GM18505 (cell line): Measurements from ENCODE around the gene CEMP1.

Experiments used
- ATAC-seq: cut with Tn5 transposase; IDR thresholded peaks from one replicate; pipeline ENCODE4 v1.9.1; 2021; ENCODE audit not compliant: unreplicated experiment
- POLR2A ChIP-seq: IDR thresholded peaks from 4 replicates; pipeline ENCODE4 v1.6.1; 2011; ENCODE audit warnings: borderline replicate concordance; ENCODE audit not compliant: insufficient read depth, insufficient read length; ENCODE audit errors: extremely low read depth

The CEMP1 gene

DNA sequence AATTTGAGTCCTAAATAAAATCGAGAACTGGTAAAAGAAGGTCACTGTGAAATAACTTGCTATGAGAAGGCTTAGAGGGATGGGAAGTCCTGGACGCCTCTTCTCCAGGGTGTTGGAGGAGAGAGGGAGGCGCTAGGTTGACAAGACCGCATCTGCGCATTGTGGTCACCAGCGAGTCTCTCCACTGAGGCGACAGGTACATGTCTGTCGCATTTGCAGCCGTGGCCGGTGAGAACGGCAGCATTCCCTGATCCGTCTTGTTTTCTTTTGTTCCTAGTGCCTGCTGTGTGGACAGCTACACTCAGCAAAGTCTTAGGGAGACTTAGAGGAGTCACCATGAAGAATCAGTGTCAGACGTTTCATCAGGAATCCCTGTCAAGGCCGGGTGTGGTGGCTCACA lies 25.5 kb downstream of the CEMP1 start:
- no peak for ATAC-seq
- no peak for TF ChIP-seq POLR2A

DNA sequence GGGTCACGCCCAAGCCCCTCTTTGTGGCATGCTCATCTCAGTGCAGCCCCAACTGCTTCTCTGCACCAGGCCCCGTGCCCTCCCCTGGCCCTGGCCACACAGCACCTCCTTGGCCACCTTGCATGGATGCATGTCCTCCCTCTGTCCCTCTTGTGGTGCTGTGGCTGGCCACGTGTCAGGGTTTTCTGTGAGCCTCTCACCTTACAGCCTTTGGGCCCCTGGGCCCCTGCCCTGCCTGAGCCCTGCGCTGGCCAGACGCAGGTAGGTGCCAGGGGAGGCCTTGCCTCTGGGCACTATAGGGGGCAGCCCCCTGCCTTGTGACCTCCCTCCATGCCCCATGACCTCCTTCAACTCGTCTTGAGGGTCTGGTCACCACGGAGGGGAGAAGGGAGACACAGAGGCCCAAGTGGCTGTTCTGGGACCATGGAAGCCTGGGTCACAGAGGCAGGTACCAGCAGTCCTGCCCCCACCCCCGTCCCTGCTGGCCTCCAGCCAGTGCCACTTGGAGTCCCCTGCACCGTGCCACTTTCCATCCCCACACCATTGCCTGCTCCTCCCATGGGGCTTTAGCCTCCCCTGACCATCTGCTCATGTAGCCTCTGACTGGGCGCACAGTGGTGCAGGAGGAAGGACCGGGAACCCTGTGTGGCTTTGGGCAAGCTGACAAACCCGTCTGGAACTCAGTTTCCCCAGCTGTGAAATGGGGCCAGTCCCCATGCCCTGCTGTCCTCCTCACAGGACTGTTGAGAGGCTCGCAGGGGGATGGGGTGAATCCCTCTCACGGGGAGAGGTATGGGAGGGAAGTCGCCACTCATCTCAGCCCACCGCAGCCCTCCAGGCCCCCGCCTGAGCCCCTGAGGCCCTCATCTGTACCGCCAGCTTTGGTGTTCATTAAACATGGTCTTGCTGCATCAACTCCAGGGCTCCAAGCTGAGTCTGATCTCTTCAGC lies 29.0 kb downstream of the CEMP1 start:
- TF ChIP-seq POLR2A = no peak
- ATAC-seq = no peak

- ATAC-seq = peak; percentile 59
- no peak for TF ChIP-seq POLR2A
These were observed 30.1 kb downstream of the CEMP1 start for GRCh38 chr16:2500918-2501750.

GRCh38 chr16:2500430-2500917 lies 30.7 kb downstream of the CEMP1 start:
- ATAC-seq = no peak

GRCh38 chr16:2499890-2500429 lies 31.2 kb downstream of the CEMP1 start:
- ATAC-seq = no peak
- TF ChIP-seq POLR2A = no peak

More at GRCh38 chr16:2500430-2500917, 30.7 kb downstream of the CEMP1 start:
- TF ChIP-seq POLR2A = no peak

DNA sequence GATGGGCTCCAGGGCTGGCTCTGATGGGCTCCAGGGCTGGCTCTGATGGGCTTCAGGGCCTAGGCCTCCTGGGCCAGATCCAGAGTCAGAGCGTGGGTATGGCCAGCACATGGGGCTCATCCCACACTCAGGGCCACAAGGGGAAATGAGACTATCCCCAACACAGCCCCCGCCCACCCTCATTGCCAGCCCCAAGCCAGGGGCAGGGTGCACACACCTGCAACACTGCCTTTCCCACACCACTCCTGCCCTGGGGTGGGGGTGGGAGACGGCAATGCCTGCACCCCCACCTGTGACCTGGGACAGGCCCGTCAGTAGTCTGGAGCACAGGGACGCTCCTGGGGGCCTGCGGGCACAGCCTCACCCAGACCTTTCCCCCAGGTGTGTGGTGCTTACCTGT lies 31.8 kb downstream of the CEMP1 start:
- ATAC-seq = no peak
- no peak for TF ChIP-seq POLR2A

DNA sequence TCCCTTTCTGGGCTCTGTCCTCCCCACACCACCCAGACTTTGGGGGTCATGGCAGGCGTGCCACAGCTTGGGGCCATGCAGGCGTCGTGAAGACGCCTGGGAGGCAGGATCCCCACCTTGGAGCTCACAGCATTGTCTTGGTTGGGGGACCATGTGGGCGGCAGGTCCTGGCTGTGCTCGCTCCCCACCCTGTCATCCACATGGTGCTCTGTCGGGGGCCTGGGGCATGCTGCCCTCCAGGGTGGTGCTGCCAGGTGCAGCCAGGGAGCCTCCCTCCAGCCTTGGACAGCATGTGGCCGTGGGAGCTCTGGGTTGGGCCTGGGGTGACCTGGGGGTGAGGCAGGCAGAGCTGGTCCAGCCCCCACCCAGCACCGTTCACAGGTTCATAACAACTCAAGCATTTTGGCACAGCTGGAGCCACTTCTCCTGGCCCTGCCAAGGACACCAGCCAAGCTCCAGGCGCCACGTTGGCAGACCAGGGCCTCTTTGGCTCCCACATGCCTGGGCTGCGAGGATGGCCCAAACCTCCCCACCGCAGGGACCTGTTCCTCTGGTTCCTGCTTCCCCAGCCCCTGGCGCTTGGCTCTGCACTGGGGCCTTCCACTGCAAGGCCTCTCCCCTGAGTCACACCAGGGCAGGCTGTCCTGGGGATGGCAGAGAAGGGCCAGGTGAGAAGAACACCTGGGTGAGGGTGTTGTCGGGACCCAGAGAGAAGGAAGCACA lies 32.5 kb downstream of the CEMP1 start:
- ATAC-seq = no peak
- no peak for TF ChIP-seq POLR2A

DNA sequence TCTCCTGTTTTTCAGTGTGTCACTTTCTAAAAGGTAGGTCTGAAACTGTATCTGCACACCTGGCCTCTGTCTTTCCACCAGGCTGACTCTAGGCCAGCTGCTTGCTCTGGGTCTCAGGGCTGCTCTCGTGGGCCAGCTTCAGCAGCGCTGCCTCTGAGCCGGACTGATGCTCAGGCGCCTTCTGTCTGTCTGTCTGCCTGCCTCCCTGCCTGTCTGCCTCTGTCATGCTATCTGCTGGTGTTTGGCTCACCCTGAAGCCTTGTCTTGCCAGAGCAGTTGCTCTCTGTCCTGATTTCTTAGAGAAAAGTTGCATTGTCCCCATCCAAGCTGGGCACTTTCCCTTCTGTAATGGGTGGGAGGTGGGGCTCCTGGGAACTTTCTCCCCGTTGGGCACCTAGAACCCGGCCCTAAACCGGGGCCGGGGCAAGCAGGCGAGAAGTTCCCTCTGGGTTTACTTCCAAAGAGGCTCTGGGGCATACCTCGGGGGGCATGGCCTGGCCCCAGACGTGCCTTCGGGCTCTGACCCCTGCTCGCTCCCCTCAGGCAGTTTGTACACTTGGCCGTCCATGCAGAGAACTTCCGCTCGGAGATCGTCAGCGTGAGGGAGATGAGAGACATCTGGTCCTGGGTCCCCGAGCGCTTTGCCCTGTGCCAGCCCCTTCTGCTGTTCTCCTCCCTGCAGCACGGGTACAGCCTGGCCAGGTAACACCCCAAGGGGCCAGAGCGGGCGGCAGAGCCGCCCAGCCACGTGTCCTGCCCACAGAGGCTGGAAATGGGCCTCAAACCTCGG lies 33.3 kb downstream of the CEMP1 start:
- no peak for ATAC-seq
- TF ChIP-seq POLR2A = no peak

- TF ChIP-seq POLR2A = no peak
- ATAC-seq = no peak
These were observed 34.0 kb downstream of the CEMP1 start for GRCh38 chr16:2497116-2497630.

DNA sequence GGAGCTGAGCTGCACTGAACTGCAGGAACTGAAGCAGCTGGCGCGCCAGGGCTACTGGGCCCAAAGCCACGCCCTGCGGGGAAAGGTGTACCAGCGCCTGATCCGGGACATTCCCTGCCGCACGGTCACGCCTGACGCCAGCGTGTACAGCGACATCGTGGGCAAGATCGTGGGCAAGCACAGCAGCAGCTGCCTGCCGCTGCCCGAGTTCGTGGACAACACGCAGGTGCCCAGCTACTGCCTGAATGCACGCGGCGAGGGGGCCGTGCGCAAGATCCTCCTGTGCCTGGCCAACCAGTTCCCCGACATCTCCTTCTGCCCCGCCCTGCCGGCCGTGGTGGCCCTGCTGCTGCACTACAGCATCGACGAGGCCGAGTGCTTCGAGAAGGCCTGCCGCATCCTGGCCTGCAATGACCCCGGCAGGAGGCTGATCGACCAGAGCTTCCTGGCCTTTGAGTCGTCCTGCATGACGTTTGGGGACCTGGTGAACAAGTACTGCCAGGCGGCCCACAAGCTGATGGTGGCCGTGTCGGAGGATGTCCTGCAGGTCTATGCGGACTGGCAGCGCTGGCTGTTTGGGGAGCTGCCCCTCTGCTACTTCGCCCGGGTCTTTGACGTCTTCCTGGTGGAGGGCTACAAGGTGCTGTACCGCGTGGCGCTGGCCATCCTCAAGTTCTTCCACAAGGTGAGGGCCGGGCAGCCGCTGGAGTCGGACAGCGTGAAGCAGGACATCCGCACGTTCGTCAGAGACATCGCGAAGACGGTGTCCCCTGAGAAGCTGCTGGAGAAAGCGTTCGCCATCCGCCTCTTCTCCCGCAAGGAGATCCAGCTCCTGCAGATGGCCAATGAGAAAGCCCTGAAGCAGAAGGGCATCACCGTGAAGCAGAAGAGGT lies 34.7 kb downstream of the CEMP1 start:
- no peak for ATAC-seq
- TF ChIP-seq POLR2A = no peak

GRCh38 chr16:2495041-2495440 lies 36.2 kb downstream of the CEMP1 start:
- ATAC-seq = no peak
- TF ChIP-seq POLR2A = no peak
